ENCODE measurements around the gene TRIO. TPM values are rescaled to one million over a fixed set of nuclear protein-coding genes. Genes with fewer than 3 reads are reported as not detected.

TRIO gene
- total RNA-seq, 1 donor from 2014 or later = 163 TPM

DNA sequence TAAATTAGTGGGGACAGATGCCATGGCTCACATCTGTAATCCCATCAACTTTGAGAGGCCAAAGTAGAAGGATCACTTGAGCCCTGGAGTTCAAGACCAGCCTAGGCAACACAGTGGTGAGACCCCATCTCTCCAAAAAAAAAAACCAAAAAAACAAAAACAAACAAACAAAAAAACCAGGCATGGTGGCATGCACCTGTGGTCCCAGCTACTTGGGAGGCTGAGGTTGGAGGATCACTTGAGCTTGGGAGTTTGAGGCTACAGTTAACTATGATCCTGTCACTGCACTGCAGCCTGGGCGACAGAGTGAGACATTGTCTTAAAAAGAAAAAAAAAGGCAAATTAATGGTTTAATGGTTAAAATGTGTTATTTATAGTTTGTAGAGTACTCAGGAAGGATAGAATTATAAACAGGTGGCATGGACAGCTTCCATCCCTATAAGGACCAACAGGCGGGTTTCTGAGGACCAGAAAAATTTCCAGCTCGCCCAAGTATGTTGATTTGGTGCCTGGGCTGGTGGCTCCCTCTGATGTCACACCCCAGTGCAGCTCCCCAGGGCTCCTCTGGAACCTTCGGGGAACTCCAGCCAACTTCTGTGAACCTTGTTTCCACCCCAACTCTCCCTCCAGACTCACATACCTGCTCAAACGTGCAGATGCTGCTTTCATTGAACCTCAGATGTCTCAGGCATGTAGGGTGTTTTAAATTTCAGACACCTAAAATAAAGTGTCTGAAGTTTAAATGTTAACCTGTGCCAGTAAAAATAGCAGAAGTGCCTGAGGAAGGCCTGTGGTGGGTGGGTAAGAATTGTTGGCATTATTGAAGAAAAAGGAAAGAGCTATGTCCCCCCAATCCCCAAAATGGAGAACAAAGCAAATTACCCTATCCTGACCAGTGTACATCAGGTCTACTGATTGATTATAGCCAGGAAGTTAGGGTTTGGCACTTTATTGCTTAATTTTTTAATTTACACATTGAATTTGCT, 69.0 kb downstream of the TRIO start:
- TF ChIP-seq, protein P1, sequence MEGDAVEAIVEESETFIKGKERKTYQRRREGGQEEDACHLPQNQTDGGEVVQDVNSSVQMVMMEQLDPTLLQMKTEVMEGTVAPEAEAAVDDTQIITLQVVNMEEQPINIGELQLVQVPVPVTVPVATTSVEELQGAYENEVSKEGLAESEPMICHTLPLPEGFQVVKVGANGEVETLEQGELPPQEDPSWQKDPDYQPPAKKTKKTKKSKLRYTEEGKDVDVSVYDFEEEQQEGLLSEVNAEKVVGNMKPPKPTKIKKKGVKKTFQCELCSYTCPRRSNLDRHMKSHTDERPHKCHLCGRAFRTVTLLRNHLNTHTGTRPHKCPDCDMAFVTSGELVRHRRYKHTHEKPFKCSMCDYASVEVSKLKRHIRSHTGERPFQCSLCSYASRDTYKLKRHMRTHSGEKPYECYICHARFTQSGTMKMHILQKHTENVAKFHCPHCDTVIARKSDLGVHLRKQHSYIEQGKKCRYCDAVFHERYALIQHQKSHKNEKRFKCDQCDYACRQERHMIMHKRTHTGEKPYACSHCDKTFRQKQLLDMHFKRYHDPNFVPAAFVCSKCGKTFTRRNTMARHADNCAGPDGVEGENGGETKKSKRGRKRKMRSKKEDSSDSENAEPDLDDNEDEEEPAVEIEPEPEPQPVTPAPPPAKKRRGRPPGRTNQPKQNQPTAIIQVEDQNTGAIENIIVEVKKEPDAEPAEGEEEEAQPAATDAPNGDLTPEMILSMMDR (IDR thresholded peaks at IDR 0.05; ENCODE audit: unreplicated experiment) = no peak
- H3K4me3 Mint-ChIP-seq (ENCODE audit: low read depth) = no peak overlapping the region
- H3K27me3 Mint-ChIP-seq = no peaks in the 10 kb centered on the region
- peaks cover 35% of the 10 kb centered on the region for H3K4me1 Mint-ChIP-seq (ENCODE audit: low read depth)
- no peaks in the 10 kb centered on the region for H3K36me3 Mint-ChIP-seq (ENCODE audit: insufficient read depth)
- no peaks in the 10 kb centered on the region for H3K9me3 Mint-ChIP-seq (ENCODE audit: low read depth)
- DNase-seq (ENCODE audit: low spot score, unreplicated experiment) = no peak
- peak overlapping the region; percentile 40 for H3K27ac Mint-ChIP-seq

DNA sequence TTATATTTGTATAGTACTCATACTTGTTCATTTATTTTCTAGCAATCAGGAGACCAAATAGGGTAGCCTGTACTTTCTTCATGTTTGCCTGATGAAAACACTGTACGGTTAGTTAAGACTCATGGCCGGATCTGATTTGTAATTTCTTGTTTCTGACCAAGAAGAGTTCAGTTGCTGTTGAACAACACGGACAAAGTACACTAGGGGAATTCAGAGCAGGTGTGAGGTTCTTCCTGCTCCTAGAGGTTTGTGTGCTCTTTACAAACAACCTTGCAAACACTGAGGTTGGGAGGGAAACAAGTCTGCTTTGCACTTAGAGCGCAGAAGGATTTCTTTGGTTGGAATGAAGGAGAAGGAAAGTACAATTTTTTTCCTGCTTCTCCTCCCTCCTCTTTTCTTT, 69.7 kb downstream of the TRIO start:
- Mint-ChIP-seq H3K27ac (peak overlapping the region; percentile 40), H3K9me3 (ENCODE audit: low read depth) (no peaks in the 10 kb centered on the region), H3K4me3 (ENCODE audit: low read depth) (no peak overlapping the region), H3K27me3 (no peaks in the 10 kb centered on the region), H3K36me3 (ENCODE audit: insufficient read depth) (no peaks in the 10 kb centered on the region), H3K4me1 (ENCODE audit: low read depth) (peaks cover 34% of the 10 kb centered on the region)
- no peak for DNase-seq (ENCODE audit: low spot score, unreplicated experiment)
- TF ChIP-seq, protein P1 (IDR thresholded peaks at IDR 0.05; ENCODE audit: unreplicated experiment) = no peak

DNA sequence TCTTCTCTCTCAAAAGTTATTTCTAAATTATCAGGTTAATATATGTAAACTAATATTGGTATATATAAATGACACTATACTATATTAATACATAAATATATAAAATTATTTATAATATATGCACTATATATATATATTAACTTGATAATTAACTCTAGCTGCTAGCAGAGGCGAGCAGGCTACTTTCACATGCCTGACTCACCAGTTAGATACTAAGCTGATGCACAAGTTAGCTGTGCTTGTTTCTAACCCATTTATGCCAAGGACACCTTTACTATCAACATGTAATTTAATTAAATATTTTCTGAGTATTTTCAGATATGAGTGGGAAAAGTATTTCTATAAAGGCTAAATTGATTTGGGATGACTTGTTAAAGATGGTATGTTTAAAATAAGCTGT, 70.1 kb downstream of the TRIO start:
- Mint-ChIP-seq H3K27ac (no peak overlapping the region), H3K9me3 (ENCODE audit: low read depth) (no peaks in the 10 kb centered on the region), H3K4me1 (ENCODE audit: low read depth) (peaks cover 34% of the 10 kb centered on the region), H3K36me3 (ENCODE audit: insufficient read depth) (no peaks in the 10 kb centered on the region), H3K27me3 (no peaks in the 10 kb centered on the region), H3K4me3 (ENCODE audit: low read depth) (no peak overlapping the region)
- TF ChIP-seq, protein P1 (IDR thresholded peaks at IDR 0.05; ENCODE audit: unreplicated experiment) = no peak
- DNase-seq (ENCODE audit: low spot score, unreplicated experiment) = no peak

DNA sequence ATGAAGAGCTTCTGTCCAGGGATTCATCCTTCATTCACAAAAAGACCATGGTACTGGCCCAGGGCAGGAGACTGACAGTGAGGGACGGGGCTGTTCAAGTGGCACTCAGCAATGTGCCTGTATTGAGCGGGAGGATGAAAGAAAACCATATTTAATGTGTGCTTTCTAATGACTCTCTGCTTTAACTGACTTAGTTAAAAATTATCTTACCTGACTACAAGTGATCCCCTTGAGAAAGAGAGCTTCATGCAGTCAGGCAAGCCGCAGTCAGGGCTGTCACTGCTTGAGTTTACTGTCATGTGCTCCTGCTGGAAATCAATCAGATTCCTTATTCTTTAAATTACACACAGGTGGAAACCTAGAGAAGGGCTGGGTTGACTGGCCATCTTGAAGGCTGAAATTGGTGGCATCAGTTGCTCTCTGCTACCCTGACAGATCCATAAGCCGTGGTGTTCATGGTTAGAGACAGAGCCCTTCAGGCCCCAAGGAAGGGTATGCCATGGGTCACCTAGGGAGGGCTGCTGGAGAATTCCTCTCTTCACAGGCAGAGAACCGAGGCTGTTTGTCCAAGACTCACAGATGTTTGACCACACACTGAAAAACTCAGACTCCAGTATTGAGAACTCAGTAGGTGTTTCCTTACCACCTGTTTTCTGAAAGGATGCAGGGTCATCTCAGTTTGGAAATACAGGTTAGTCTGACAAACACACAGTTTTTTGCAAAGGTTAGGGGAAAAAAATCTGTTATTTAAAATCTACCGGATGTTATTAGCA, 70.9 kb downstream of the TRIO start:
- DNase-seq (ENCODE audit: low spot score, unreplicated experiment) = no peak
- TF ChIP-seq, protein P1 (IDR thresholded peaks at IDR 0.05; ENCODE audit: unreplicated experiment) = no peak
- H3K36me3 Mint-ChIP-seq (ENCODE audit: insufficient read depth) = no peaks in the 10 kb centered on the region
- H3K9me3 Mint-ChIP-seq (ENCODE audit: low read depth) = no peaks in the 10 kb centered on the region
- no peak overlapping the region for H3K4me3 Mint-ChIP-seq (ENCODE audit: low read depth)
- H3K27me3 Mint-ChIP-seq = no peaks in the 10 kb centered on the region
- H3K4me1 Mint-ChIP-seq (ENCODE audit: low read depth) = peaks cover 33% of the 10 kb centered on the region
- H3K27ac Mint-ChIP-seq = peak overlapping the region; percentile 73

DNA sequence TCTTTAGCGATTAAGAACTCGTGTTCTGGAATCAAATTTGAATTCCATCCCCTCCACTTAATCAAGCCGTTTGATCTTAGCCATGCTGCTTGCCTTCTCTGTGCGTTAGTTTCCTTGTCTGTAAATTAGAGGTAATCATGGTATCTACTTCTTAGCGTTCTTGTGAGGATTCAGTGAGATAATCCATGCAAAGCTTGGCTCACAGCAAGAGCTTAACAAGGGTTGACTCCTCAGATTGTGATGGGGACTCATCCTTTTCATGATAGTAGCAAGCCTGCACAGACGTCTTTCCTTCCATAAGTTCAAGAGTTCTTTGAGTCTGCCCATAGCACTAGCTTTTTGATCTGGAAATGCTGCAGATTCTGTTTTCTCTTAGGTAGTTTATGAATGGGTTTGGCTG, 72.8 kb downstream of the TRIO start:
- Mint-ChIP-seq H3K9me3 (ENCODE audit: low read depth) (no peaks in the 10 kb centered on the region), H3K27ac (no peak overlapping the region), H3K4me3 (ENCODE audit: low read depth) (no peak overlapping the region), H3K4me1 (ENCODE audit: low read depth) (peaks cover 48% of the 10 kb centered on the region), H3K27me3 (no peaks in the 10 kb centered on the region), H3K36me3 (ENCODE audit: insufficient read depth) (no peaks in the 10 kb centered on the region)
- TF ChIP-seq, protein P1 (IDR thresholded peaks at IDR 0.05; ENCODE audit: unreplicated experiment) = no peak
- no peak for DNase-seq (ENCODE audit: low spot score, unreplicated experiment)

Data from progenitor cell of endocrine pancreas (in vitro differentiated cells).